Ovary (tissue), 9 donors: ENCODE data around the gene TENT5C. TPM values are rescaled to one million over a fixed set of nuclear protein-coding genes. Genes with fewer than 3 reads are reported as not detected.

Experiments used
- DNase-seq, 5 donors: peaks; one replicate each; pipeline ENCODE4 v3.0.0-alpha.2; 2019 to 2020
- H3K27ac ChIP-seq, 2 donors: fragments of 200-600 bp; one replicate each; pipeline versions ENCODE4 v1.5.1 to v1.8.0; 2019 to 2022
- H3K27me3 ChIP-seq: fragments of 200-600 bp; one replicate; pipeline ENCODE4 v1.8.0; 2022
- H3K36me3 ChIP-seq: fragments of 200-600 bp; sonication (generic); one replicate; pipeline ENCODE4 v1.5.1; 2019
- H3K4me1 ChIP-seq: one replicate; pipeline ENCODE4 v1.8.1; 2013; ENCODE audit warnings: mild to moderate bottlenecking, moderate library complexity; ENCODE audit not compliant: insufficient read depth
- H3K4me3 ChIP-seq: fragments of 200-600 bp; sonication (generic); one replicate; pipeline ENCODE4 v1.5.1; 2017
- H3K9me3 ChIP-seq, 2 donors: fragments of 200-600 bp in 1 of 2; sonication (generic) in 1 of 2; one replicate each; pipeline versions ENCODE4 v1.5.1 to v1.8.1; 2013 to 2019; ENCODE audit warnings: mild to moderate bottlenecking in 1 of 2, moderate library complexity in 1 of 2
- CTCF ChIP-seq, 3 donors: fragments of 450-650 bp in 2 of 3; fragments of 200-600 bp in 1 of 3; IDR thresholded peaks; one replicate each; pipeline versions ENCODE4 v1.5.1 to v1.8.0; 2016 to 2022; ENCODE audit warnings: antibody characterized with exemption in 3 of 3, mild to moderate bottlenecking in 1 of 3
- EP300 ChIP-seq: sonication (generic); formaldehyde crosslinking; IDR thresholded peaks from one replicate; pipeline ENCODE4 v1.6.1; 2017; ENCODE audit warnings: antibody characterized with exemption
- POLR2A ChIP-seq: fragments of 450-650 bp; IDR thresholded peaks from one replicate; pipeline ENCODE4 v1.6.1; 2017; ENCODE audit warnings: antibody characterized with exemption, mild to moderate bottlenecking, moderate library complexity
- WGBS, 3 donors: extraction: QIAGEN DNeasy Blood & Tissue Kit in 1 of 3; methylation state at CpG; one replicate each; pipeline versions ENCODE4 v1.1.5 to v1.1.7; 2013 to 2017; 5-methylcytosine and 5-hydroxymethylcytosine counted together
- intact Hi-C, 4 donors: fragments of 100-400 bp; cut with DNase I; formaldehyde crosslinking; loops; one replicate each; pipeline versions ENCODE4 v1.11.0 to v1.15.1; 2022 to 2023
- polyA plus RNA-seq, 2 donors: library from polyadenylated mRNA; stranded (reverse); fragments of 200-250 nt in 1 of 2; fragments of 350-450 nt in 1 of 2; fragmentation: Illumina TruSeq in 1 of 2; extraction: RNeasy Lipid Tissue Mini Kit (QIAGEN cat#74804) in 1 of 2; gene quantifications; one replicate each; pipeline ENCODE4 v1.2.3, GENCODE V29; 2013 to 2014
- total RNA-seq, 7 donors: library from RNA; depleted of rRNA in 2 of 7; stranded (reverse); fragments of >200 nt in 2 of 7; fragmentation: NEBNext Ultra II Directional in 3 of 7; extraction: Animal tissue kit (Norgen Biotek cat#: 25700) in 3 of 7; gene quantifications; one replicate each; pipeline versions ENCODE4 v1.1.0 to v1.2.4, GENCODE V29; 2016 to 2023
- donor health status: DM: no; HTN: no; CAD: no; lungs with moderate emphysema.
- donor health status: DM: no; HTN: no; CAD: no.
- donor health status: Bipolar disorder and iron deficiency.
- donor health status: DM: yes; HTN: yes; CAD: no.
- donor health status: DM: no; HTN: no; CAD: no.
- donor health status: DM: yes; HTN: yes; CAD: no.

Gene TENT5C
- total and polyA plus RNA-seq, 9 donors: 2.6 to 24.7 (median 11.4) TPM

GRCh38 chr1:117676615-117677130, 70.8 kb downstream of the TENT5C start:
- TF ChIP-seq CTCF (IDR thresholded peaks at IDR 0.05) (no peak), EP300 (no peak), POLR2A (no peak)
- intact Hi-C loops: no loop called here

More at GRCh38 chr1:117676615-117677130, 70.8 kb downstream of the TENT5C start:
- Histone ChIP-seq H3K9me3 (no peaks in the 10 kb centered on the region), H3K36me3 (no peaks in the 10 kb centered on the region), H3K27me3 (no peaks in the 10 kb centered on the region), H3K4me3 (no peak overlapping the region), H3K4me1 (peaks cover 1% of the 10 kb centered on the region), H3K27ac (no peak overlapping the region)
- 63 to 68% (median 65%) methylated on average over 7 of the region's 7 CpGs for WGBS, 3 donors
- no peak for DNase-seq

Other genes with a start within 250 kb of the TENT5C start
- 10 to 100 TPM; 25.9 to 59.9 (median 48.1) TPM for gene MAN1A2, start 238.6 kb upstream of the TENT5C start, total RNA-seq
- 10 to 100 TPM in 1 of 2 donors, 1 to 10 TPM in 1; 9.3 to 20.8 TPM for gene MAN1A2, start 238.6 kb upstream of the TENT5C start, polyA plus RNA-seq